Neural cell (in vitro differentiated cells): Measurements from ENCODE around the gene LCLAT1.
"Not testable (repeated sequence)": the region's sequence is repeated elsewhere in the genome, so short reads cannot be mapped to it uniquely, and the experiment has no call there.

Source experiments
- EZH2 ChIP-seq: fragments of 200-600, 300-800 bp; shearing (Covaris generic), sonication (generic); IDR thresholded peaks from 2 replicates; pipeline ENCODE4 v1.6.1; 2014; ENCODE audit warnings: antibody characterized with exemption, low read length, borderline replicate concordance, mild to moderate bottlenecking; ENCODE audit not compliant: insufficient read depth, poor library complexity, severe bottlenecking
- TAF1 ChIP-seq: IDR thresholded peaks from 2 replicates; pipeline ENCODE4 v1.6.1; 2012; ENCODE audit warnings: low read depth
- TF ChIP-seq, protein P1 (sequence below): fragments of 450-650 bp; IDR thresholded peaks from 2 replicates; pipeline ENCODE4 v1.5.1; 2014; ENCODE audit warnings: antibody characterized with exemption, mild to moderate bottlenecking, moderate library complexity; ENCODE audit not compliant: poor library complexity, severe bottlenecking

DNA sequence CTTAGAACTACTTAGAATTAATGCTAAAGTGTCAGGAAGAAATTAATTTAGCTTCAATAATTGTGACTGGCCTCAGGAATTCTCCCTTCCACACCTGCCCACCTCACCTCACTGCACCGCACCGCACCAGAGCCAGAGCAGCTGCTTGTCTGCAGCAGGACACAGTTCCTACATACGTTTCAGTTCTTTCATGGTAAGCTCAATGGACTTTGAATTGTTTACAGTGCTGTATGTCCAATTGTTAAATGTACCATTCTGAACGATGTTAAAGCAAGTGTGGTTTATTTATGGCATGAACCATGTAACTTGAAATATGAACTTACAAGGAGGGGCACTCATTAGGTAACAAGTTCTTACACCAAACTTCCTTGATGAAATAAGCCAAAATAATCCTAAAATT lies 196.0 kb downstream of the LCLAT1 start:
- not testable (repeated sequence) for TF ChIP-seq EZH2, TAF1
- TF ChIP-seq, protein P1, sequence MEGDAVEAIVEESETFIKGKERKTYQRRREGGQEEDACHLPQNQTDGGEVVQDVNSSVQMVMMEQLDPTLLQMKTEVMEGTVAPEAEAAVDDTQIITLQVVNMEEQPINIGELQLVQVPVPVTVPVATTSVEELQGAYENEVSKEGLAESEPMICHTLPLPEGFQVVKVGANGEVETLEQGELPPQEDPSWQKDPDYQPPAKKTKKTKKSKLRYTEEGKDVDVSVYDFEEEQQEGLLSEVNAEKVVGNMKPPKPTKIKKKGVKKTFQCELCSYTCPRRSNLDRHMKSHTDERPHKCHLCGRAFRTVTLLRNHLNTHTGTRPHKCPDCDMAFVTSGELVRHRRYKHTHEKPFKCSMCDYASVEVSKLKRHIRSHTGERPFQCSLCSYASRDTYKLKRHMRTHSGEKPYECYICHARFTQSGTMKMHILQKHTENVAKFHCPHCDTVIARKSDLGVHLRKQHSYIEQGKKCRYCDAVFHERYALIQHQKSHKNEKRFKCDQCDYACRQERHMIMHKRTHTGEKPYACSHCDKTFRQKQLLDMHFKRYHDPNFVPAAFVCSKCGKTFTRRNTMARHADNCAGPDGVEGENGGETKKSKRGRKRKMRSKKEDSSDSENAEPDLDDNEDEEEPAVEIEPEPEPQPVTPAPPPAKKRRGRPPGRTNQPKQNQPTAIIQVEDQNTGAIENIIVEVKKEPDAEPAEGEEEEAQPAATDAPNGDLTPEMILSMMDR: not testable (repeated sequence)
